Keratinocyte (primary cell): Measurements from ENCODE around the gene ACSL3. TPM values are rescaled to one million over a fixed set of nuclear protein-coding genes. Genes with fewer than 3 reads are reported as not detected.

Experiments used
- DNase-seq: peaks from one replicate; pipeline ENCODE4 v3.0.0-alpha.2; 2011; ENCODE audit warnings: low read depth, missing footprints, low spot score
- FAIRE-seq: peaks from 2 replicates; lab custom pipeline; 2011; peaks lifted over from hg19 to GRCh38; lab: Jason Lieb, UNC
- H2AFZ ChIP-seq: 2 replicates; pipeline ENCODE4 v1.6.0; 2012; ENCODE audit warnings: low read length, control low read depth, inconsistent platforms; ENCODE audit not compliant: control insufficient read depth
- H3K27ac ChIP-seq: 2 replicates; pipeline ENCODE4 v1.5.1; 2011; ENCODE audit warnings: low read length; ENCODE audit not compliant: control insufficient read depth, insufficient read depth
- H3K27me3 ChIP-seq: 3 replicates; pipeline ENCODE4 v1.6.0; 2011; ENCODE audit warnings: low read length; ENCODE audit not compliant: control insufficient read depth, insufficient read depth; ENCODE audit errors: extremely low read depth
- H3K36me3 ChIP-seq, 2 experiments: 2 replicates in 1 of 2; 3 replicates in 1 of 2; pipeline ENCODE4 v1.5.1; 2011; ENCODE audit warnings: low read length in 2 of 2, mild to moderate bottlenecking in 1 of 2; ENCODE audit not compliant: control insufficient read depth in 2 of 2, insufficient read depth in 2 of 2; ENCODE audit errors: extremely low read depth in 1 of 2
- H3K4me1 ChIP-seq: 3 replicates; pipeline ENCODE4 v1.5.1; 2011; ENCODE audit warnings: low read length; ENCODE audit not compliant: control insufficient read depth, insufficient read depth; ENCODE audit errors: extremely low read depth
- H3K4me2 ChIP-seq: 3 replicates; pipeline ENCODE4 v1.6.0; 2011; ENCODE audit warnings: low read depth, low read length; ENCODE audit not compliant: control insufficient read depth, insufficient read depth; ENCODE audit errors: extremely low read depth
- H3K4me3 ChIP-seq, 3 experiments: fragments of 200-600 bp in 1 of 3; sonication (generic) in 1 of 3; 2 replicates in 2 of 3; 3 replicates in 1 of 3; pipeline ENCODE4 v1.5.1; 2011 to 2016; ENCODE audit warnings: low read length in 3 of 3, mild to moderate bottlenecking in 3 of 3, control low read depth in 2 of 3, inconsistent platforms in 1 of 3, low read depth in 1 of 3, mixed read lengths in 1 of 3, mixed run types in 1 of 3, moderate library complexity in 1 of 3; ENCODE audit not compliant: control insufficient read depth in 2 of 3, insufficient read depth in 2 of 3; ENCODE audit errors: extremely low read depth in 1 of 3
- H3K79me2 ChIP-seq: 2 replicates; pipeline ENCODE4 v1.6.0; 2012; ENCODE audit warnings: low read length; ENCODE audit not compliant: control insufficient read depth, insufficient read depth
- H3K9ac ChIP-seq: 3 replicates; pipeline ENCODE4 v1.6.0; 2011; ENCODE audit warnings: low read length; ENCODE audit not compliant: control insufficient read depth, insufficient read depth; ENCODE audit errors: extremely low read depth
- H3K9me1 ChIP-seq: 3 replicates; pipeline ENCODE4 v1.6.0; 2011; ENCODE audit warnings: low read length; ENCODE audit not compliant: control insufficient read depth, insufficient read depth; ENCODE audit errors: extremely low read depth
- H3K9me3 ChIP-seq: 2 replicates; pipeline ENCODE4 v1.5.1; 2012; ENCODE audit warnings: low read depth, low read length; ENCODE audit not compliant: control insufficient read depth
- H4K20me1 ChIP-seq: 3 replicates; pipeline ENCODE4 v1.6.0; 2011; ENCODE audit warnings: low read length; ENCODE audit not compliant: control insufficient read depth, insufficient read depth; ENCODE audit errors: extremely low read depth
- CTCF ChIP-seq, 3 experiments: IDR thresholded peaks in 1 of 3; conservative IDR thresholded peaks in 1 of 3; optimal IDR thresholded peaks in 1 of 3; 2 replicates in 2 of 3; 3 replicates in 1 of 3; pipeline versions ENCODE3 to v1.5.1; 2011; ENCODE audit warnings: low read length in 3 of 3, mild to moderate bottlenecking in 3 of 3, moderate library complexity in 2 of 3, control low read depth in 1 of 3, inconsistent platforms in 1 of 3; ENCODE audit not compliant: insufficient read depth in 2 of 3; ENCODE audit errors: extremely low read depth in 1 of 3
- EZH2 ChIP-seq: IDR thresholded peaks from one replicate; pipeline ENCODE4 v1.6.1; 2012; ENCODE audit warnings: inconsistent platforms, mild to moderate bottlenecking, low read length, moderate library complexity
- dilution Hi-C: fragments of 300-500 bp; cut with MboI; formaldehyde crosslinking; loops from one replicate; pipeline ENCODE4 v1.7.0; 2020; ENCODE audit warnings: low sequenced_read_pairs; ENCODE audit not compliant: extremely low pct_ligation_motif_present
- polyA plus RNA-seq, 5 experiments: library from polyadenylated mRNA; depleted of rRNA in 3 of 5; stranded (reverse) in 3 of 5; stranded (forward) in 1 of 5; unstranded in 1 of 5; fragments of >200 nt; gene quantifications; 1 replicate in 1 of 5; 2 replicates in 3 of 5; 3 replicates in 1 of 5; pipeline versions ENCODE4 v1.2.1 to v1.2.3, GENCODE V29; 2011 to 2012; ENCODE audit warnings: missing spikeins in 2 of 5, low read depth in 1 of 5, low replicate concordance in 1 of 5

ACSL3 gene
- polyA plus RNA-seq, 1 donor (not counting 4 experiments of a cell fraction or from before 2014, with no cell fraction given), result 197 TPM

GRCh38 chr2:222878301-222878876 lies 17.6 kb downstream of the ACSL3 start:
- Histone ChIP-seq H3K9me3 (no peaks in the 10 kb centered on the region), H3K9ac (no peak overlapping the region), H3K9me1 (peaks cover 8% of the 10 kb centered on the region), H3K27ac (peak overlapping the region; percentile 80), H4K20me1 (peaks cover 46% of the 10 kb centered on the region), H3K4me2 (peak overlapping the region; percentile 52), H3K27me3 (no peaks in the 10 kb centered on the region), H2AFZ (no peak overlapping the region), H3K4me3 (no peak overlapping the region), H3K4me1 (peaks cover 47% of the 10 kb centered on the region), H3K79me2 (peaks cover 97% of the 10 kb centered on the region), H3K36me3 (no peaks in the 10 kb centered on the region)
- no peak for DNase-seq
- no peak for FAIRE-seq
- TF ChIP-seq EZH2 (no peak), CTCF (optimal IDR thresholded peaks at IDR 0.05 in 1 of 3, IDR thresholded peaks at IDR 0.05 in 1 of 3, conservative IDR thresholded peaks at IDR 0.05 in 1 of 3; ENCODE audit: extremely low read depth in 1 of 3, insufficient read depth in 2 of 3, low read length in 3 of 3) (no peak)
- dilution Hi-C loops, result no loop called here

GRCh38 chr2:222878877-222879603 lies 18.2 kb downstream of the ACSL3 start:
- Histone ChIP-seq H3K27me3 (no peaks in the 10 kb centered on the region), H2AFZ (no peak overlapping the region), H3K4me2 (peak overlapping the region; percentile 52), H3K9me3 (no peaks in the 10 kb centered on the region), H3K27ac (peak overlapping the region; percentile 80), H4K20me1 (peaks cover 47% of the 10 kb centered on the region), H3K79me2 (peaks cover 97% of the 10 kb centered on the region), H3K4me3 (no peak overlapping the region), H3K36me3 (no peaks in the 10 kb centered on the region), H3K4me1 (peaks cover 51% of the 10 kb centered on the region), H3K9me1 (peaks cover 9% of the 10 kb centered on the region), H3K9ac (peak overlapping the region; percentile 54)
- no peak for TF ChIP-seq EZH2
- no peak for TF ChIP-seq CTCF (optimal IDR thresholded peaks at IDR 0.05 in 1 of 3, IDR thresholded peaks at IDR 0.05 in 1 of 3, conservative IDR thresholded peaks at IDR 0.05 in 1 of 3; ENCODE audit: extremely low read depth in 1 of 3, insufficient read depth in 2 of 3, low read length in 3 of 3)
- FAIRE-seq (peak; percentile 91), DNase-seq (no peak)
- dilution Hi-C loops, result no loop called here
